NCI-H524 (cell line): ENCODE data around the gene U2AF2.
A peak's percentile ranks its signal among the peaks of the same experiment; 100 is the strongest.

Experiments used
- DNase-seq, 2 experiments: peaks; one replicate each; lab custom pipeline; 2025; lab: John Stamatoyannopoulos, UW

Gene U2AF2

DNA sequence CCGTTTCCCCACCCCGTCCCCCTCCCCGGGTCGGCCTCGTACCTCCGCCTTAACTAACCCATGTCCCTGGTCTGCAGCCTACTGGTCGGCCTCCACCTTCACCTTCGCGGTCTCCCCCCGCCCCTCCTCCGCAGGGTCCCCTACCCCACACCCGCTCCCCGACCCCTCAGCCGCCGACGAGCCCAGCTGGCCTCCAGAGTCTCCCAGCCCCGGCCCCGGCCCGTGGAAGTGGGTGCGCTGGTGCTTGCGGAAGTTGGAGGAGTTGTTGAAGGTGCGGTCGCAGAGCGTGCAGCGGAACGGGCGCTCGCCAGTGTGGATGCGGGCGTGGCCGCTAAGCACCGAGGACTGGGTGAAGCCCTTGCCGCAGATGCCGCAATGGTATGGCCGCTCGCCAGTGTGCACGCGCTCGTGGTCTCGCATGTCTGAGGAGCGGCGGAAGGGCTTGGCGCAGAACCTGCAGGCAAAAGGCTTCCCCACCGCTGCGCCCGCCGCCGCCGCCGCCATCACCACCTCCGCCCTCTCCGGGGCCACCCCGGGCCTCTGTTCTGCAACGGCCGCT is 33.1 kb upstream of the U2AF2 start:
- DNase-seq, result no peak

DNA sequence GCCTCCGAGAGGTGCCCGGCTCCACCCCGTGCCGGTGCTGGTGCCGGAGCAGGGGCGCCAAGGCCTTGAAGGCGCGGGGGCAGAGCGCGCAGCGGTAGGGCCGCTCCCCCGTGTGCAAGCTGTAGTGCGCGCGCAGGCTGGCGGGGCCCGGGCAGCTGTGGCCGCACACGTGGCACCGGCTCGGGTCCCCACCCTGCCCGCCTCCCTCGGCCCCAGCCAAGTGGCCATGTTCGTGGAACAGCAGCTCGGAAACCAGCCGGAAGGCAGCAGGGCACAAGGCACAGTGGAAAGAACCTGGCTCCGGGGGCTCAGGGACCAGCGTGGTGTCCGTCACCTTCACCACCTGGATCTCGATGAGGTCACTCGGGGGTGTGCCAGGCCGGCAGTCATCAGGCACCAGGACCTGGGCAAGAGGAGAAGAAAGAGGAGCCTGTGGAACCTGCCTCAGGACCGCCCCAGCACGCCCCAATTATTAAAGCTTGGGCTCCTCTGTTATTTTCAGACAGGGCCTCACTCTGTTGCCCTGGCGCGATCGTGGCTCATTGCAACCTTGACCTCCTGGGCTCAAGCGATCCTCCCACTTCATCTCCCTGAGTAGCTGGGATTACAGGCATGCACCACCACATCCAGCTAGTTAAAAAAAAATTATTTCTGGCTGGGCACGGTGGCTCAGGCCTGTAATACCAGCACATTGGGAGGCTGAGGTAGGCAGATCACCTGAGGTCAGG is 32.4 kb upstream of the U2AF2 start:
- no peak for DNase-seq

- DNase-seq, result no peak
Observed at GRCh38 chr19:55623130-55623529, 31.7 kb upstream of the U2AF2 start.

DNA sequence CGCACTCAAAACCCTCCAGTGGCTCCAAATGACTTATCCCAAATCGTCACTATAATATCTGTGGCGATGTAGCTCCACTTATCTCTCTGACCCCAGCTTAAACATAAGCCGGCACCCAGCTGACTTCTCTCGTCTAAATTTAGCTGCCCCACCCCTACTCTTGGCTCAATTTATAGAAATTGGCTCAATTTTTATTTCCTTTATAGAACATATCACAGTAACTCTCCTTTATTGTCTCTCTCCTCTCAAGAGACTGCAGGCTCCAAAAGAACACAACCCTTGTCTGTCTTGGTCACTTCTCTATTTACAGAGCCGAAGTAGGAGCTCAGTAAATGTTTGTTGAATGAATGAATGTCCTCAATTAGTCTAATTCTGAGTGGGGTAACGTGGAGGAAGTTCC is 31.3 kb upstream of the U2AF2 start:
- no peak for DNase-seq

DNA sequence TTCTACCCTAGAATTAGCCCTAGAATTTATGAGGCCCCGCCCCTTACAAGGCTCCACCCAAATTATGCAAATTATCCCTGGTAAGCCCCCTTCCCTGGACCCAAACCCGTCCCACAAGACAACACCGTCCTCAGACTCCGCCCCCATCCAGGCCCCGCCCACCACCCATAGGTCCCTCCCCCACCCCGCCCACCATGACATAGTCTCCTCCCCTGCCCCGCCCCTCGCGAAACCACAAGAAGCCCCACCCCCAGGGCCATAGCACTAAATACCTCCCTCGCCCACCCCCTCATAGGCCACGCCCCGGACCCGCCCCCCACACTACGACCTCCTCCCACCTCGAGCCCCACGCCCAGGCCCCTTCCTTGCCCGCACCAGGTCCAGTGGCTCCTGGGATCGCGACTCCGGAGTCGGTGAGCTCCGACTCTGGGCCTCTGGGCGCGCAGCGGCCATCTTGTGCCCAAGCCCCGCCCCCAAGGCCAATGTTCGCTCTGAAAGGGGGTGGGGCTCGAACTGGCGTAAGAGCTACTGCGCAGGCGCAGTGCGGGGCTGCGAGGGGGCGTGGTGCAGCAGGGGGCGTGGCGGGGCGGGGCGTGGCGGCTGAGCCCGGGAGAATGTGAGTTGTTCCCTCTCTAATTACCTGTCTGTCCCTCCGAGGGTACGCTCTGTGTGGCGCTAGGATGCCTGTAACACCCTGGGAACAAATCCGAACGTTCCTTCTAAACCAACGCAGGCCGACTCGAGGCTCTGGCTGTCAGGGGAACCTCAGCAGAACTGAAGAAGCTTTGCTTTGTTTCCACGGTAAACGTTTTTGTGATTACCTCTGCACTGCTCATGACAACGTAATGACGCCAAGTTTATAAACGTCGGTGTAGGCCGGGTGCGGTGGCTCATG is 30.5 kb upstream of the U2AF2 start, which contains the start of gene ZNF784:
Gene ZNF784 (minus strand): TSS at position 458 of the 895 bp plus-strand sequence. CDS start 5 bp downstream, at position 453.
- peak; percentile 89 to 94 for DNase-seq

DNA sequence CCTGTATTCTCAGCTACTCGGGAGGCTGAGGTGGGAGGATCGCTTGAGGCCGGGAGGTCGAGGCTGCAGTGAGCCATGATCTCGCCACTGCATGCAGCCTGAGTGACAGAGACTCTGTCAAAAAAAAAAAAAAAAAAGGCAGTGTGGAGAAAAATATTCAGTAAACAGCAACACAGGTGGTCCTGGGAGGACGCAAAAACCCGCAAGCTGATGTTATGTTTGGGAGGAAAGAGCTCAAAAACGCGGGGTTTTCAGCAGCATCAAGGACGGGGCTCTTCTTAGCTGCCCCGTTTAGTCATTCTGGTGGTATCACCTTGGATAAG is 29.9 kb upstream of the U2AF2 start:
- DNase-seq, result no peak

DNA sequence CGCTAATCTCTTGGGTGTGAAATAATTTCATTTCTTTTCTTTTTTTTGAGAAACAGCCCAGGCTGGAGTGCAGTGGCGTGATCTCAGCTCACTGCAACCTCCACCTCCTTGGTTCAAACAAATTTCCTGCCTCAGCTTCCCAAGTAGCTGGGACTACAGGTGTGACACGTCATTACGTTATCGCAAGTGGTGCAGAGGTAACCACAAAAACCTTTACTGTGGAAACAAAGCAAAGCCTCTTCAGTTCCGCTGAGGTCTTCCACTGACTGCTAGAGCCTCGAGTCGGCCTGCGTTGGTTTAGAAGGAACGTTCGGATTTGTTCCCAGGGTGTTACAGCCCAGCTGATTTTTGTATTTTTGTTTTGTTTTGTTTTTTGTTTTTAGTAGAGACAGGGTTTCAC is 28.5 kb upstream of the U2AF2 start:
- no peak for DNase-seq

DNA sequence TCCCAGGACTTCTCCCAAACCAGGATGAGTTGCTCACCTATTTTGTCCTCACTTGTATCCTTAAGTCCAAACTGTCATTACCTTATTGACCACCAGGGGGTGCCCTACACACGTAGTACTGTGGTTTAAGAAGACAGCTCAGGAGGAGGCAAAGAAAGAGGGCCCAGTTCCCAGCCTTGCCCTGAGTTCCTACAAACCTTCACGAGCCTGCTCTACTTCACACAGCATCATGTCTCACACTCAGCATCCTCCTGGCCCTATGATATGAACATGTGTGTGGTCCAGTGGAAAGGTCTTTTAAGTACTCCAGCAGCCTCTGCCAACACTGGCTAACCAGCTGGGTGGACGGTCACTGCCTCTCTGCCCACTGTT is 22.4 kb upstream of the U2AF2 start:
- DNase-seq, result peak; percentile 85 to 94

- no peak for DNase-seq
Observed at GRCh38 chr19:55633861-55634260, 21.0 kb upstream of the U2AF2 start.

DNA sequence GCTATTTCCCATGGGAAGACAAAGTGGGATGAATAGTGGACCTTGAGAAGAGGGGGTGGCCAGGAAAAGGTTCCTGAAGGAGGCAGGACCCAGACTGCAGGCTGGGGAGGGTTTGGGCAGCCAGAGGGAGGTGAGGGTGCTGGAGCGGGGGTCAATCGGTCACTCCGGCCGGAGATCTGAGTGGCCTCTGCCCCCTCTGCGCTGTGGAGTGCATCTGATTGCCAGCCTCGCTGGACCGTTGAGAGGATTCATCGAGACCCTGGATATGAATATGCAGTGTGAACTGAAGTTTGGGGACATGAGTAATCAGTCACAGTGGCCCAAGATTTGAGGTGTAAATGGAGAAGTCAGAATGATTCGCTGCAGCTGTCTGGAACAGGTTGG is 19.5 kb upstream of the U2AF2 start:
- DNase-seq, result no peak

- DNase-seq, result no peak
Observed at GRCh38 chr19:55635856-55636440, 18.9 kb upstream of the U2AF2 start.

GRCh38 chr19:55636723-55637122 is 18.1 kb upstream of the U2AF2 start:
- DNase-seq, result no peak

DNA sequence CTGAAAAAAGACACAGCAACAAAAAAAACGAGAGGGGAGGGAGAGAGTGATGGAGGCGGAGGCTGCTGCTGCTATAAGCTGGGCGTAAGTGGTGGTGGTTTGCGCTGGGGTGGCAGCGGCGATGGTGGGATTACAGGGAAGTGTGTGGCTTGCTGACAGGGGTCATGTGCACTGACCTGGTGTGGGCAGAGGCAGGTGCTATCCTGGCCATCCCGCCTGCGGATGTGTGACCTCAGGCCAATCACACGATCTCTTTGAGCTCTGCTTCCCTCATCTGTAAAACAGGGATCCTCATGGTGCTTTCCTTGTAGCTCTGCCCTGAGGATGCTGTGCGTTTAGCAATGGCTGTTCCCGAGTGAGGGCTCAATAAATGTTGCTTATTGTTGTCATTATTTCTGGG is 17.3 kb upstream of the U2AF2 start:
- DNase-seq, result no peak

DNA sequence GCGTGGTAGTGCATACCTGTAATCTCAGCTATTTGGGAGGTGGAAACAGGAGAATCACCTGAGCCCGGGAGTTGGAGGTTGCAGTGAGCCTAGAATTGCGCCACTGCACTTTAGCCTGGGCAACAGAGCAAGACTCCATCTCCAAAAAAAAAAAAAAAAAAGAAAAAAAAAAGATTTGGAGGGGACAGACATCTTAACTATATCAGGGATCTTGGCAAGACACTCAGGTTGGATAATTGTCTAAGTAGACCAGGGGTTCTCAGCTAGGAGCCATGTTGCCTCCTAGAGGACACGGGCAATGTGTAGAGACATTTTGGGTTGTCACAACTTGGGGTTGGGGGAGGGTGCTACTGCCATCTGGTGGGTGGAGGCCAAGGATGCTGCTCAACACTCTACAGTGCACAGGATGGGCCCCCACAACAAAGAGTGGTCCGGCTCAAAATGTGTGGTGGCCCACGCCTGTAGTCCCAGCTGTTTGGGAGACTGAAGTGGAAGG is 15.9 kb upstream of the U2AF2 start:
- peak; percentile 77 to 80 for DNase-seq

DNA sequence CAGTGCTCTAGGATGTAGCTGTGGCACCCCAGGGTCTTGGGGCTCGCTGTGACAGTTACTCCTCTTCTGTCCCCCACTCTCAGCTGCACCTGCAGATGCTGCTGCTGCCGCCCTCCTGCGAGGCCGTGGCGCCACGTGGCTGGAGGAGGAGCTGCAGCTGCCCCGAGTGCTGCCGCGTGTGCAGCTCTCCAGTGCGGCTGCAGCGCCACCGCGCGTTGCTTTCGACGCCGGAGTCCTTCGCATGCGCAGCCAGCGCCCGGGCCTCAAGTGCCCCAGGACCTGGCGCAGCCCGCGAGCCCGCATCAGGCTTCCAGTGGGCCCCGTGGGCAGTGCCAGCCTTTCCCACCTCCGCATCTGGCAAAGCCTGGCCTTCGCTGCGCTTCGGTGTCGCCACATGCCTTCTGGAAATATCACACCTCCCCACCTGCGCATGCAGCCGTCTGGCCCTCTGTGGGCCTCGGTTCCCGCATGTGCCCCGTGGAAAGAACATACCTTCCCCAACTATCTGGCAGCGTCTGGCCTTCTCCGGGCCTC is 14.7 kb upstream of the U2AF2 start:
- peak in 1 of 2 experiments; percentile 63 for DNase-seq

DNA sequence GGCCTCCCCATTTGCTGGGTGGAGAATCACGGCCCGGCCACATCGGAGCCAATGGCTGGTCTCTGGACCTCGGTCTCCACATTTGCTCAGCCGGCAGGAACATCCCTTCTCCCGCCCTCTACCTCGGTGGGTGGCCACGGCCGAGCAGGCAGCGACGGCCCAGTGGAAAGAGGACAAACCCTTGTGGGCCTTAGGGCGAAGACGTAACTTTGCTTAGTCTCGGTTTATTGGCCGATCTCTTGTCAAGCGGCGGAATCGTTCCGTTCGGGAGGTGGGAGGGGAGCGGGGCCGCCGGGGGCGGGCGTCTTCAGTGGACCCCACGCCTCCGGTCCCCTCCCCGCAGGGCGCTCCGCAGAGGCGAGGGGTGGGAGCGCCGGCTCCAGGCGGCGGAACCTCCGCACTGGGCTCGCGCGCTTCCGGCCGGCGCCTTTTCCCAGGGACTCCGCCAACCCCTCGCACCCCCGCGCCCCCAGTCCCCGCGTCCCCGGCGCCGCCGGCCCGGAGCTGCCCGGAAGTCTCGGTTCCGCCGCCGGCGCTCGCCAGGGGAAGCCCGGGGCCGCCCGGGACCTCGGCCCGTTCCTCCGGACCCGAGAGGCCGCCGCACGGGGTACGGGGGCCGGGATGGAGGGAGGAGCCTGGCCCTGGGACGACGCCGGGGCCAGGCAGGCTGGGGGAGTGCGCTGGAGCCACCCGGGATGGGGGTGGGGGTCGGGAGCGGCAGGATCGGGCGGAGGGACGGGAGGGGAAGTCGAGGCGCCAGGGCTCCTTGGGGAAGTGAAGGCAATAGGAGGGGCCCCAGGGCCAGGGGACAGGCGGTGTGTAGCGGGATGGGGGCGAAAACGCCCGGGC is 14.0 kb upstream of the U2AF2 start, which contains the start of gene ZNF580:
Gene ZNF580 (plus strand): TSS at position 426 of the 849 bp plus-strand sequence. CDS start 1,507 bp downstream, outside the sequence.
- peak; percentile 62 to 74 for DNase-seq

DNA sequence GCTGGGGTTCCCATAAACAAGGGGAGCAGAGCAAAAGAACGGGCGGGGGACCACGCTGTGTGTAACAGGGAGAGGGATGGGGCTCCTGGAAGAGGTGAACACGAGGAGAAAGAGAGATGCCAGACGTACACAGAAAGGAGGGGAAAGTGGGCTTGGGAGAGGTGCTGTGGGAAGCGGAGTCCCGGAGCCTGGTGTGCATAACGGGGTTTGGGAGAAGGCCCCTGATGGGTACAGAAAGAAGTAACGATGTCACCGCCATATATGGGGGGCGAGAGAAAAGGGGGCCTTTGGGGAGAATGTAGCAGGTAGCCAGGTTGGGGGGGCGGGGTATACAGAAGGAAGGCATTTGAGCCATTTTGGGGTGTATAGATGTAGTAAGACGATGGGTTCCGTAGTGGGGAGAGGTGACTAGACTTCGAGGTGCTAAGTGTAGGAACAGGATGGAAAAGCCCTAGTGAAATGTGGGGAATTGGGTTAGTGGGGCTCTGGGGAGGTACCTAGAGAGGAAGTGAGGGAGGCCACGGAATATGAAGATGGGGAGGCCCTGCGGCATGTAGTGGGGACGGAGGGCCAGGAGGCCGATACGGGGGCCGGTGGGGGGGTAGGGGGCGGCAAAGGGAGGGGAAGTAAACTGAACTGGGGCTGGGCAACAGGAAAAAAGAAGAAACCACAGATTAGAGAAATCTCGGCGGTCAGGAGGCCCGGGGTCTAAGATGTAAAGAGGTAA is 13.2 kb upstream of the U2AF2 start:
- peak in 1 of 2 experiments; percentile 51 for DNase-seq

DNA sequence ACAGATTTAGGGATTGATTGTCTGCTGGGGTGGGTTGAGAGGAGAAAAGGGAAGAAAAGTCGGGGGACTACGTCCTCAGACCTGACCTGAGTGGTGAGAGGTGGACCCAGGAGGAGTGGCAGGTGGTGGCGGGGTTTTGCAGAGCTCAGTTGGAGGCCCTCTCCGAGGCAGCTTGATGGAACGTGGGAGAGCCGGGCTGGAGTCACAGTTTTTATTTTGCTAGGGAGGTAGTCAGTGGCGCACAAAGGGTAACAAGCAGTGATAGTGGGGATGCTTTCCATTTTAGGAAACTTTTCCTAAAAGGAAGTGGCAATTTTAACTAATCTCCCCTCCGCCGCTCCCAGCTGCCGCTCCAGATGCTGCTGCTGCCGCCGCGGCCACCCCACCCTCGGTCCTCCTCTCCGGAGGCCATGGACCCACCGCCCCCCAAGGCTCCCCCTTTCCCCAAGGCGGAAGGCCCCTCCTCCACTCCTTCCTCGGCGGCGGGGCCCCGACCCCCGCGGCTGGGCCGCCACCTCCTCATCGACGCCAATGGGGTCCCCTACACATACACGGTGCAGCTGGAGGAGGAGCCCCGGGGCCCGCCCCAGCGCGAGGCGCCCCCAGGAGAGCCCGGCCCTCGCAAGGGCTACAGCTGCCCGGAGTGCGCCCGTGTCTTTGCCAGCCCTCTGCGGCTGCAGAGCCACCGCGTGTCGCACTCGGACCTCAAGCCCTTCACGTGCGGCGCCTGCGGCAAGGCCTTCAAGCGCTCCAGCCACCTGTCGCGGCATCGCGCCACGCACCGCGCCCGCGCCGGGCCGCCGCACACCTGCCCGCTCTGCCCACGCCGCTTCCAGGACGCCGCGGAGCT is 12.5 kb upstream of the U2AF2 start:
- DNase-seq, result peak in 1 of 2 experiments; percentile 22
